CD4-positive, alpha-beta memory T cell (primary cell): Measurements from ENCODE around the gene VPS35L. TPM values are rescaled to one million over a fixed set of nuclear protein-coding genes. Genes with fewer than 3 reads are reported as not detected.
A peak's percentile ranks its signal among the peaks of the same experiment; 100 is the strongest.

ENCODE experiments used
- CTCF ChIA-PET: fragments of 350-600 bp; sonication (Branson Sonifier 250); formaldehyde crosslinking; loops from one replicate; lab custom pipeline; 2021; ENCODE audit warnings: inconsistent platforms; ENCODE audit not compliant: partially characterized antibody; lab: Charles Lee
- POLR2A ChIA-PET: fragments of 350-600 bp; sonication (Branson Sonifier 250); formaldehyde crosslinking; loops from one replicate; lab custom pipeline; 2021; ENCODE audit not compliant: partially characterized antibody; lab: Charles Lee
- DNase-seq, 5 donors: peaks; one replicate each; pipeline versions ENCODE4 v3.0.0 to v3.0.0-alpha.2; 2020 to 2022; ENCODE audit warnings: mixed read lengths in 1 of 5
- H3K27ac ChIP-seq: one replicate; pipeline ENCODE4 v1.7.0; 2013; ENCODE audit warnings: low read depth, low read length
- H3K27me3 ChIP-seq: 2 replicates; pipeline ENCODE4 v1.7.0; 2013; ENCODE audit warnings: mild to moderate bottlenecking, low read length, moderate library complexity; ENCODE audit not compliant: insufficient read depth
- H3K36me3 ChIP-seq: 2 replicates; pipeline ENCODE4 v1.7.0; 2013; ENCODE audit warnings: mild to moderate bottlenecking, low read length, moderate library complexity; ENCODE audit not compliant: insufficient read depth
- H3K4me1 ChIP-seq: 2 replicates; pipeline ENCODE4 v1.7.0; 2013; ENCODE audit warnings: mild to moderate bottlenecking, low read length, moderate library complexity; ENCODE audit not compliant: insufficient read depth
- H3K4me3 ChIP-seq, 2 donors: one replicate each; pipeline ENCODE4 v1.7.0; 2013; ENCODE audit warnings: low read length in 2 of 2, mild to moderate bottlenecking in 1 of 2
- H3K9me3 ChIP-seq, 2 donors: one replicate each; pipeline ENCODE4 v1.7.0; 2013; ENCODE audit warnings: low read length in 2 of 2, control low read depth in 1 of 2; ENCODE audit not compliant: control insufficient read depth in 1 of 2
- H3K27ac Mint-ChIP-seq, 7 donors: one replicate each; pipeline ENCODE4 v1.8.0; 2020 to 2021; ENCODE audit warnings: mixed read lengths in 7 of 7, mild to moderate bottlenecking in 6 of 7, inconsistent platforms in 3 of 7, moderate library complexity in 3 of 7
- H3K27me3 Mint-ChIP-seq, 2 donors: one replicate each; pipeline ENCODE4 v1.8.0; 2020 to 2021; ENCODE audit warnings: mixed read lengths in 2 of 2
- H3K36me3 Mint-ChIP-seq, 2 donors: one replicate each; pipeline ENCODE4 v1.8.0; 2020 to 2021; ENCODE audit warnings: mixed read lengths in 2 of 2, inconsistent platforms in 1 of 2, mild to moderate bottlenecking in 1 of 2
- H3K4me1 Mint-ChIP-seq, 4 donors: one replicate each; pipeline ENCODE4 v1.8.0; 2020 to 2021; ENCODE audit warnings: mixed read lengths in 4 of 4, mild to moderate bottlenecking in 1 of 4
- H3K4me3 Mint-ChIP-seq, 8 donors: one replicate each; pipeline ENCODE4 v1.8.0; 2020 to 2021; ENCODE audit warnings: mixed read lengths in 8 of 8, mild to moderate bottlenecking in 7 of 8, moderate library complexity in 6 of 8, inconsistent platforms in 3 of 8
- H3K9me3 Mint-ChIP-seq, 8 donors: one replicate each; pipeline ENCODE4 v1.8.0; 2020 to 2021; ENCODE audit warnings: mixed read lengths in 8 of 8, mild to moderate bottlenecking in 5 of 8, inconsistent platforms in 3 of 8, moderate library complexity in 1 of 8
- intact Hi-C: fragments of 100-400 bp; cut with micrococcal nuclease; formaldehyde crosslinking; loops from one replicate; pipeline ENCODE4 v1.15.1; 2023
- polyA plus RNA-seq, 2 donors: library from polyadenylated mRNA; unstranded; fragments of 300-500 nt; fragmentation: Illumina TruSeq; gene quantifications; one replicate each; pipeline ENCODE4 v1.2.3, GENCODE V29; 2021
- total RNA-seq, 2 experiments: library from RNA; stranded (reverse); gene quantifications; one replicate each; pipeline ENCODE4 v1.2.3, GENCODE V29; 2021

The VPS35L gene
- total and polyA plus RNA-seq, 4 experiments from 2014 or later: 42.2 to 52.9 (median 48.6) TPM

- H3K4me3 ChIP-seq: no peak overlapping the region
- Mint-ChIP-seq H3K9me3 (no peaks in the 10 kb centered on the region), H3K4me3 (no peak overlapping the region), H3K27me3 (no peaks in the 10 kb centered on the region), H3K4me1 (peaks cover 7 to 10% (median 9%) of the 10 kb centered on the region in 4 donors), H3K27ac (no peak overlapping the region), H3K36me3 (peaks cover 40 to 48% of the 10 kb centered on the region in 2 donors)
- peaks cover 10% of the 10 kb centered on the region for H3K4me1 ChIP-seq
- H3K27ac ChIP-seq: no peak overlapping the region
- no peaks in the 10 kb centered on the region for H3K36me3 ChIP-seq
- no peaks in the 10 kb centered on the region for H3K9me3 ChIP-seq
- no peak for DNase-seq
- ChIA-PET CTCF (no interaction called here), POLR2A (no interaction called here)
- no peaks in the 10 kb centered on the region for H3K27me3 ChIP-seq
- intact Hi-C loops: no loop called here
Observed at GRCh38 chr16:19644877-19645276, 89.4 kb downstream of the VPS35L start.

GRCh38 chr16:19645557-19645981, 90.1 kb downstream of the VPS35L start:
- Mint-ChIP-seq H3K4me1 (peaks cover 1 to 3% (median 2%) of the 10 kb centered on the region in 4 donors), H3K4me3 (no peak overlapping the region), H3K27ac (no peak overlapping the region), H3K36me3 (peaks cover 40 to 48% of the 10 kb centered on the region in 2 donors), H3K27me3 (no peaks in the 10 kb centered on the region), H3K9me3 (no peaks in the 10 kb centered on the region)
- no peaks in the 10 kb centered on the region for H3K27me3 ChIP-seq
- intact Hi-C loops: no loop called here
- ChIA-PET CTCF (no interaction called here), POLR2A (no interaction called here)
- no peak overlapping the region for H3K27ac ChIP-seq
- no peak overlapping the region for H3K4me3 ChIP-seq
- no peaks in the 10 kb centered on the region for H3K9me3 ChIP-seq
- no peak for DNase-seq
- H3K4me1 ChIP-seq: peaks cover 3% of the 10 kb centered on the region
- no peaks in the 10 kb centered on the region for H3K36me3 ChIP-seq

- H3K36me3 ChIP-seq: peaks cover 18% of the 10 kb centered on the region
- ChIA-PET POLR2A (no interaction called here), CTCF (interaction anchor here (0.9 to 1.6 kb wide), 2 partner anchors 9 to 46 kb away, joined by 3 to 5 read pairs; no protein-coding TSS in a partner anchor)
- no peaks in the 10 kb centered on the region for H3K27me3 ChIP-seq
- H3K27me3 Mint-ChIP-seq: no peaks in the 10 kb centered on the region
- no peak overlapping the region for H3K27ac Mint-ChIP-seq
- H3K4me1 Mint-ChIP-seq: no peaks in the 10 kb centered on the region
- H3K4me3 Mint-ChIP-seq: no peak overlapping the region
- no peak for DNase-seq
- peaks cover 52 to 68% of the 10 kb centered on the region in 2 donors for H3K36me3 Mint-ChIP-seq
- H3K27ac ChIP-seq: no peak overlapping the region
- no peaks in the 10 kb centered on the region for H3K9me3 ChIP-seq
- intact Hi-C loops: no loop called here
- H3K4me1 ChIP-seq: no peaks in the 10 kb centered on the region
- no peaks in the 10 kb centered on the region for H3K9me3 Mint-ChIP-seq
- H3K4me3 ChIP-seq: no peak overlapping the region
Observed at GRCh38 chr16:19649980-19650379, 94.5 kb downstream of the VPS35L start.

- ChIA-PET POLR2A (no interaction called here), CTCF (no interaction called here)
- peaks cover 62 to 81% of the 10 kb centered on the region in 2 donors for H3K36me3 Mint-ChIP-seq
- H3K9me3 ChIP-seq: no peaks in the 10 kb centered on the region
- no peak overlapping the region for H3K4me3 Mint-ChIP-seq
- DNase-seq: no peak
- intact Hi-C loops: no loop called here
- no peaks in the 10 kb centered on the region for H3K27me3 Mint-ChIP-seq
- no peaks in the 10 kb centered on the region for H3K4me1 Mint-ChIP-seq
- H3K9me3 Mint-ChIP-seq: no peaks in the 10 kb centered on the region
- peaks cover 18% of the 10 kb centered on the region for H3K36me3 ChIP-seq
- H3K4me3 ChIP-seq: no peak overlapping the region
- no peaks in the 10 kb centered on the region for H3K27me3 ChIP-seq
- H3K27ac Mint-ChIP-seq: peak overlapping the region in 2 of 7 donors; percentile 23 to 28
- H3K4me1 ChIP-seq: no peaks in the 10 kb centered on the region
- H3K27ac ChIP-seq: no peak overlapping the region
Observed at GRCh38 chr16:19654147-19654546, 98.6 kb downstream of the VPS35L start.

DNA sequence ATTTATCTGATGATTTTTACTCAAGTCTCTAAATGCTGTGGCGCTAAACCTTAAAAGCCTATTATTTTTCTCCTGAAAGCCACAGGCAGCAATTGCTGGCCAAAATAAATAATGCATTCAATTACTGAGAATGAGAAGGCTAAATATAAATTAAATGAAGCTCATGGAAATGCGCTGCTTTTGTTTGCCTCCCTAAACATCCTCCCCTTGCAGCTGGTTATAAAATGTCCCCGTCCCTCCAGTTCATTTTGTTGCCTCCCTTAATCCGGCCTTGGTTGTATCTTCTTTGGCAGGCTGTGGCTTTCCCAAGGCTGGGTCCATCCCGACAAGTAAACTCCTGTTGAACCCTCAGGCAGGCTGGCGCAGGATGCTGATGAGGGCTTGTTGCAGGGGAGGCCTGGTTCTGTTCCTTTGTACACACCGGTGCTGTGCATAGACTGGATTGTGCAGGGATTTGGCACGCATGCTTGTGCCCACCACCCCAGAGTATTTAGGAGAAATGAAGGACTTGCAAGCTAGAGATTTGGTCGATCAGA, 99.8 kb downstream of the VPS35L start:
- intact Hi-C loops: no loop called here
- ChIA-PET POLR2A (no interaction called here), CTCF (no interaction called here)
- Histone ChIP-seq H3K4me3 (no peak overlapping the region), H3K4me1 (no peaks in the 10 kb centered on the region), H3K27me3 (no peaks in the 10 kb centered on the region), H3K9me3 (no peaks in the 10 kb centered on the region), H3K36me3 (peaks cover 18% of the 10 kb centered on the region), H3K27ac (no peak overlapping the region)
- no peak overlapping the region for H3K4me3 Mint-ChIP-seq
- no peaks in the 10 kb centered on the region for H3K9me3 Mint-ChIP-seq
- H3K27me3 Mint-ChIP-seq: no peaks in the 10 kb centered on the region
- H3K27ac Mint-ChIP-seq: peak overlapping the region in 1 of 7 donors; percentile 52
- DNase-seq: no peak
- peaks cover 0 to 1% (median 0%) of the 10 kb centered on the region in 4 donors for H3K4me1 Mint-ChIP-seq
- peaks cover 61 to 76% of the 10 kb centered on the region in 2 donors for H3K36me3 Mint-ChIP-seq

- CTCF ChIA-PET: no interaction called here
- Histone ChIP-seq H3K36me3 (peaks cover 6% of the 10 kb centered on the region), H3K9me3 (no peaks in the 10 kb centered on the region), H3K27me3 (no peaks in the 10 kb centered on the region), H3K4me1 (no peaks in the 10 kb centered on the region), H3K27ac (no peak overlapping the region), H3K4me3 (no peak overlapping the region)
- H3K27ac Mint-ChIP-seq: no peak overlapping the region
- H3K27me3 Mint-ChIP-seq: no peaks in the 10 kb centered on the region
- DNase-seq: no peak
- no peaks in the 10 kb centered on the region for H3K9me3 Mint-ChIP-seq
- peaks cover 0 to 3% (median 0%) of the 10 kb centered on the region in 4 donors for H3K4me1 Mint-ChIP-seq
- intact Hi-C loops: no loop called here
- POLR2A ChIA-PET: no interaction called here
- peaks cover 60 to 68% of the 10 kb centered on the region in 2 donors for H3K36me3 Mint-ChIP-seq
- no peak overlapping the region for H3K4me3 Mint-ChIP-seq
Observed at GRCh38 chr16:19657831-19658230, 102.3 kb downstream of the VPS35L start.

GRCh38 chr16:19659554-19659953, 104.1 kb downstream of the VPS35L start:
- CTCF ChIA-PET: no interaction called here
- H3K36me3 Mint-ChIP-seq: peaks cover 54 to 59% of the 10 kb centered on the region in 2 donors
- H3K27me3 Mint-ChIP-seq: no peaks in the 10 kb centered on the region
- no peaks in the 10 kb centered on the region for H3K36me3 ChIP-seq
- H3K9me3 ChIP-seq: no peaks in the 10 kb centered on the region
- POLR2A ChIA-PET: no interaction called here
- no peak overlapping the region for H3K27ac ChIP-seq
- H3K9me3 Mint-ChIP-seq: no peaks in the 10 kb centered on the region
- H3K27me3 ChIP-seq: no peaks in the 10 kb centered on the region
- H3K4me3 Mint-ChIP-seq: no peak overlapping the region
- intact Hi-C loops: no loop called here
- no peaks in the 10 kb centered on the region for H3K4me1 ChIP-seq
- H3K4me3 ChIP-seq: no peak overlapping the region
- no peak for DNase-seq
- H3K4me1 Mint-ChIP-seq: peaks cover 0 to 3% (median 0%) of the 10 kb centered on the region in 4 donors
- H3K27ac Mint-ChIP-seq: no peak overlapping the region
